Left renal pelvis (tissue), 4 donors: Measurements from ENCODE around the gene CACNA2D3. TPM values are rescaled to one million over a fixed set of nuclear protein-coding genes. Genes with fewer than 3 reads are reported as not detected.
"Not testable (repeated sequence)": the region's sequence is repeated elsewhere in the genome, so short reads cannot be mapped to it uniquely, and the experiment has no call there.

Experiments
- DNase-seq, 4 donors: peaks; one replicate each; pipeline ENCODE4 v3.0.0-alpha.2; 2013; ENCODE audit warnings: low read depth in 4 of 4, low spot score in 3 of 4
- polyA plus RNA-seq, 4 donors: library from polyadenylated mRNA; unstranded; fragments of 120-200 nt; gene quantifications; one replicate each; pipeline ENCODE4 v1.2.1, GENCODE V29; 2013; ENCODE audit not compliant: insufficient read length in 4 of 4

CACNA2D3 gene
- polyA plus RNA-seq, 4 donors = 1.6 to 3.2 (median 2.3) TPM

DNA sequence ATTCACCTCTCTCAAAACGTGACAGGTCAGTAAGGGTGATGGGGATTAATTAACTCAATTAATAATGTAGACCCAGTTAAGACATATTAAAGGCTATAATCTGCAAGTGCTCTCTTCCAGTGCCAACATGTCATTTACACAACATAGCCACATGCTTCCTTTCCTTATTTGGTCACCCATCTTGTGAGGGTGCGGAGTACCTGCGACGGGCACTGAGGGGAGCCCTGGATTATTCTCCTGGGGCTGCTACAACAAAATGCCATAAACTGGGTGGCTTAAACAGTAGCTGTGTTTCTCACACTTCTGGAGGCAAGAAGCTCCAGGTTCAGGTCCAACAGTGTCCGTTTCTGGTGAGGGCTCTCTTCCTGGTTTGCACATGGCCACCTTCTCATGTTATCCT, 962.9 kb downstream of the CACNA2D3 start:
- DNase-seq = no peak

- no peak for DNase-seq
Observed at GRCh38 chr3:55089211-55089610, 966.9 kb downstream of the CACNA2D3 start.

- DNase-seq = no peak
Observed at GRCh38 chr3:55090291-55090690, 967.9 kb downstream of the CACNA2D3 start.

DNA sequence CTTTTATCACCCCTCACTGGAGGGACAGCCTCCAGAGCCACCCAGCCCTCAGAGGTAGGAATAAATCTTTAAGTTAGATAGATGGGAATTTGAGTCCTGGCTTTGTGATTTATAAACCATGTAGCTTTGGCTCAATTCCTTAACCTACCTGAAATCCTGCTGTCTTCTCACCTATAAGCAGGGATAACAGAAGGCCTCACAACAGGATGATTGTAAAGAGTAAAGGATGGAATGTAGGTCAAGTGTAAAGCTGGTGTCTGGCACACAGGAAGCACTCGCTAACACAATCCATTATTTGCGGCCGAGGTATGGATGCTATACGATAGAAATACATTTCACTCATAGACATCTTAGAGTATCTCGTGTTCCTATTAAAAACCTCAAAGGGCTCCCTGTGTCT, 968.4 kb downstream of the CACNA2D3 start:
- no peak for DNase-seq

DNA sequence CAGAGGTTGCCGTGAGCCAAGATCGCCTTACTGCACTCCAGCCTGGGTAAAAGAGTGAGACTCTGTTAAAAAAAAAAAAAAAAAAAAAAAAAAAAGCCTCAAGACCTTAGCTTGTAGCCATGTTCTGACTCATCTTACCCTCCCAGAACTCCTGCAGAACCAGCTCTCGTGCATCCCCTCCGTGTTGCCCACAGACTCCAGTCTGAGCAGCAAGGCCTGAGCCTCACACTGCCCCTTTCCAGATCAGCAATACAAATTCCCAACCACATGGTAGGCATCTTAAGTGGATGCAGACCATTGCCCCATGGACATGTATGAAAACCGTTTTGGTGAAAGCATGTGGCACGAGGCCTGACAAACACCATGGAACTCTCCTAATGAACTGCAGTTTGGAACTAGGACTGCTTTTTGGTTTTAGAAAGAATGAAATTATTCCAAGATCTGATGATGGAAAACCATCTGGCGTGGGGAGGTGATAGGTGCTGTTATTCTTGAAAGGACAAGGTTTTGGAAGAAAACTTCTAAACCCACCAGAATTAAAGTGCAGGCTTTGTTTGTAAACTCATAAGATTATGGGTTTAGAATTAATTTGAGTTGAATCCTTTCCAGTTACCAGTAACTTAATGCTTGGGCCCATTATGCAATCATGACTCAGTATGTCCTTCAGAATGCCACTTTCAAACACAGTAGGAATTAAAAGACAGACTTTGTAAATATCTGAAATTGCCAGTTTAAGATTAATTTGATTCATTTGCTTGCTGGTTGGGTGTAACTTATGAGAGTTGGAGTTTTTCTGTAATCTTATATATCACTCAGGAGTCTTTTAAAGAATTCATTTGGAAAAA, 969.3 kb downstream of the CACNA2D3 start:
- DNase-seq = no peak

- DNase-seq = no peak
Observed at GRCh38 chr3:55094676-55095075, 972.3 kb downstream of the CACNA2D3 start.

DNA sequence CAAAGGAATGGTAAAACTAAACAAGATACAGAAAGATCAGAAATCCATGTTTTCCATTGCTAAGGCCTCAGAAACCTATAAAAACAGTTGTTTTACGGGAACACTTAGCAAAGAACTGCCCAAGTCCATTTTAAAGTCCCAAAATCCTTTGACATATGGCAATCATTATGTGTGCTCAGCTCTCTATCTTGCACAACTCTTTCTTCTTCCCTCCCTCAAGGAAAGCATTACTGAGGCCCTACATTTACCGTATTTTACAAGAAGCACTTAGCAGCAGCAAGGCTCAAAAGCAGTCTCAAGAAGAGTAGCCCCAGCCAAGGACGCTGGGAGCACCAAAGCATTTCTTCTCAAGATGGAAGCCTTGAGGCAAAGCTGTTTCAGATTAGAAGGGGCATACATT, 975.1 kb downstream of the CACNA2D3 start:
- no peak for DNase-seq

DNA sequence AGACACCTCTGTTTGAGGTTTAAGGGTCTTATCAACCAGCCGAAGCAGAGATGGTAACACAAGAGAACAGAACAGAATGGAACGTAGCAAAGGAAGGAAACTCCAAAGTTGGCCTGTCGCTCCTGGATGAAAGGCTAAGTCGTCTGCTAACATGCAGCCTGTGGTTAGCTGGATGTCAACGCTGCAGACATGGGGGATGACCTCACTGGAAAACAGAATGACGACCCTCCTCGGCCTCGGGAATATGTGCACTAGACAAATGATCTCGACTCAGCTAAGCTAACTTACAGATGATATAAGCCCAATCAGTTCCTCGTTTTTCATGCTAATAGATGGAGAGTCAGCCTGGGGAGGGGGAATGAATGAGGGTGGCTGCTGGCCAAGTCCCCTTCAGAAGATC, 983.3 kb downstream of the CACNA2D3 start:
- DNase-seq = no peak

DNA sequence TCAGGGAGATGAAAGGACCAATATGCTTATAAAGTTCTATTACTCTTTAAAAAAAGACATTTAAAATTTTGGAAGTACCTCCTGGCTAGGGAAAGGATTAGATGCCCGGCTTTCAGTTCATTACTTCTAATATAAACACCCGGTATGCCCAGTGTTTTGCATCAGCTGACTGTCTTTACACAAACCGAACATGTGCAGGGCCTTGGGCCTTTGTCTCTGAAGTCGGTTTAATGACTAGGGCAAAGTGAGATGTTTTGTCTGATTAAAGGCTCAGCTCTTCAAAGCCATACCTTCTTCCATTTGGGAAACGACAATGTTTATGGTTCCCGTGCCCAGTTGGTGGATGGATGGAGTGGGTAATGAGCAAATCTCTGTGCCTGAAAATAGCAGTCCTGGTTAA, 984.8 kb downstream of the CACNA2D3 start:
- no peak for DNase-seq

GRCh38 chr3:55111906-55112305, 989.6 kb downstream of the CACNA2D3 start:
- DNase-seq = not testable (repeated sequence)

DNA sequence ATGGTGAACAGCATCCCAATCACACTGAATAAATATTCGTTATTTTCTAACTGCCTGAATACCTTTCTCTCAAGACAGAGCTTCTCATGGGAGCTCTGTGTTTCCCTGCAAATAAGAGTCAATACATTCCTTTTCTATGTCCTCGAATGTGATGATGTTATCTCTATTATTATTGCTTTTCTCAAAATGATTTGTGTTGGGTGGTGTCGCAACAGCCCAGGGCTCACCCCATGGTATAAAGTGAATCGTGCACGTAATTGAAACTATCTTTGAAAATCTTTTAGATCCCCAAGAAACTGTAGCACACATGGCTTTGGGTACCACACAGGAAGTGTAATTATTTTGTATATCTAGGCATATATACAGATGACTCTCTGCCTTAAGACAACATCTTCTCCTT, 996.1 kb downstream of the CACNA2D3 start:
- no peak for DNase-seq

DNA sequence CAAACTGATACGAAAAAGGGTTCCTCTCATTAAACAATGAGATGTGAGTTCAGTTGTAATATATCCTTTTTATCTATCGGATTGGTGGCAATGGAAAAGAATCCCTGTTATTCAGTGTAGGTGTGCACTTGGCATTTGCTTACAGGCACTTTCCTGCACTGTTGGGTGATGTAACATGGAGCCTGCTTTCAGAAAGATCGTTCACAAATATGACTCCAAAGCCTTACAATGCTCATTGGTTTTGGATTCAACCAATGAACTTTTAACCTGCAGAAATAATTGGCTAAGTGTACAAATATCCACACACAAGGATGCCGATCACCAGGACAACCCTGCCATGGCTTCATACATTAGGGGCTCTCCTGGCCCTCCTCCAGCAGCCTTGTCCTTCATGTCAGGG, 996.9 kb downstream of the CACNA2D3 start:
- DNase-seq = no peak

DNA sequence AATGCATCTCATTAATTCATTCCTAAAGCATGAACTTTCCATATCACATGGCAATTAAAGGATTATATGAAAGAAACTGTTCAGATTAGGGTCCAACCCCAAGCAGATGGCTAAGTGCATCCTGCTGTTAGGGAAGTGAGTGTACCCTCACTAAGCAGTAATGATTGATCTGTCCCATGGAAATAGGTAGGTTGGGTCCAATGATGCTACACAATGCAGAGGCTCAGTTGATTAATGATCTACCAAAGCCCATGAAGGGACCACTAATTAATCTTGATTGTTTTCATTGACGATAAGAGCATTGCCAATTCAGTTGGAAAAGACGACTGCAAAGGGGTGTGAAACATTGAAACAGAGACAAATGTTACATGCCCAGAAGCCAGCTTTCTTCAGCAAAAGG, 1000.0 kb downstream of the CACNA2D3 start:
- no peak for DNase-seq

Other genes starting within 250 kb of the CACNA2D3 start
- 10 to 100 TPM; 27.8 to 47.4 (median 41.1) TPM for gene ACTR8, start 240.4 kb upstream of the CACNA2D3 start, polyA plus RNA-seq
- 10 to 100 TPM; 61.9 to 85.7 (median 75.6) TPM for gene SELENOK, start 230.7 kb upstream of the CACNA2D3 start, polyA plus RNA-seq